Erythroblast (primary cell): ENCODE results near the gene DNAJC30.
"Not testable (repeated sequence)": the region's sequence is repeated elsewhere in the genome, so short reads cannot be mapped to it uniquely, and the experiment has no call there.

Source experiments
- DNase-seq, 2 experiments: peaks; one replicate each; lab custom pipeline; 2025; lab: John Stamatoyannopoulos, UW
- GATA1 ChIP-seq: IDR thresholded peaks from 2 replicates; pipeline ENCODE4 v1.6.1; 2011; ENCODE audit warnings: low read depth, mild to moderate bottlenecking, control low read depth, low read length, moderate library complexity
- POLR2A ChIP-seq: IDR thresholded peaks from 2 replicates; pipeline ENCODE4 v1.6.1; 2011; ENCODE audit warnings: mild to moderate bottlenecking, low read length

Gene DNAJC30

DNA sequence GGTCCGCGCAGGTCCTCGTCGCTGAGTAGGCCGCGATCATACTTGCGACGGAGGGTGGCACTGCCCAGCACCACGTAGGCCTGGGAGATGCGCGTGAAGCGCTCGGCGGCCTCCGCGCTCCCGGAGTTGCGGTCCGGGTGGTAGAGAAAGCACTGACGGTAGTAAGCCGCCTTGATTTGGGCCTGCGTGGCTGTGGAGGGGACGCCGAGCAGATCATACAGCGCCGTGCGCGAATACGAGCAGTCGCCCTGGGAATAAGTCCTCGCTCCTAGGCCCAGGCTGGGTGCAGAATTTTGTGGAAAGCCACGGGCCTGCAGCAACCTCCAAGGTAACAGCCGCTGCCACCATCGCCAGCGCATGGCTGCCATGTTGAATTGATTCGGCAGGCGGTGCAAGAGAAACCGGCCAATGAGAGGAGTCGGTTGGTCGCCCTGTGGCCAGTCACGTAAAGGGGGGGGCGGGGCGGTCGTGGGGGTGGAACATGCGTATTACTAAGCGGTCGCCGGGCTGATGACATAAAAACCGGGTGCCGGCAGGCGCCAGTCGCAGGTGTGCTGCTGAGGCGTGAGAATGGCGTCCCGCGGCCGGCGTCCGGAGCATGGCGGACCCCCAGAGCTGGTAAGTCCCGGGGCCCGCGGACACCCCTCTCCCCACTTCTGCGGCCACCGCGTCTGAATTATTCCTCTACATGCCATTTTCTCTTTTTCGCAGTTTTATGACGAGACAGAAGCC lies at the start of gene DNAJC30, which contains the start of gene BUD23:
Gene DNAJC30, minus strand, starts transcription at position 398 of the 732 bp plus-strand sequence. Its CDS starts 30 bp downstream, at position 368.
Gene BUD23, plus strand, starts transcription at position 542 of the 732 bp plus-strand sequence. Its CDS starts 29 bp downstream, at position 571.
- DNase-seq = peak; percentile 97 to 98
- TF ChIP-seq POLR2A = peak; percentile 71
- no peak for TF ChIP-seq GATA1

DNA sequence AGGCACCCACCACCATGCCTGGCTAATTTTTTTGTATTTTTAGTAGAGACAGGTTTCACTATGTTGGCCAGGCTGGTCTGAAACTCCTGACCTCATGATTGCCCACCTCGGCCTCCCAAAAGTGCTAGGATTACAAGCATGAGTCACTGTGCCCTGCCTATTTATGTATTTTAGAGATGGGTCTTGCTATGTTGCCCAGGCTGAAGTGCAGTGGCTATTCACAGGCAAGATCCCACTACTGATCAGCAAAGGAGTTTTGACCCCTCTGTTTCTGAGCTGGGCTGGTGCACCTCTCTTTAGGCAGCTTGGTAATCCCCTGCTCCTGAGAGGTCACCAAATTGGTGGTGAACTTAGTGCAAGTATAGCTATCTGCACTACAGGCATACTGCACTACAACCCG lies 49.1 kb upstream of the DNAJC30 start:
- TF ChIP-seq POLR2A = no peak
- TF ChIP-seq GATA1 = no peak
- no peak for DNase-seq

DNA sequence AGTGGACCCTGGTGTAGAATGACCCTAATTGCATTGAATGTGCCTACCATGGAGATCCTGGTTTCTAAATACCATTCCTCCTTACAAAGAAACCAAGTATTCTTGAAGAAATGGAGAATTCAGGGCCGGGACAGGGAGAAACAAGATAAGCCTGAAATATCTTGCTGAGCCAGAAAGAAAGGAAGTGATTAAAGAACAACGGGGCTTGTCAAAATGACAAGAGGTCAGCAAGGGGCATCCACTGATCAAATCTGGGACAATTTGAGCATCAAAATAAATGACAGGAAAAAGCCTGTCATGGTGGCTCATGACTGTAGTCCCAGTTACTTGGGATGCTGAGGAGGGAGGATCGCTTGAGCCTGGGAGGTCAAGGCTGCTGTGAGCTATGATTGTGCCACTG lies 47.2 kb upstream of the DNAJC30 start:
- TF ChIP-seq GATA1 (no peak), POLR2A (no peak)
- no peak for DNase-seq

DNA sequence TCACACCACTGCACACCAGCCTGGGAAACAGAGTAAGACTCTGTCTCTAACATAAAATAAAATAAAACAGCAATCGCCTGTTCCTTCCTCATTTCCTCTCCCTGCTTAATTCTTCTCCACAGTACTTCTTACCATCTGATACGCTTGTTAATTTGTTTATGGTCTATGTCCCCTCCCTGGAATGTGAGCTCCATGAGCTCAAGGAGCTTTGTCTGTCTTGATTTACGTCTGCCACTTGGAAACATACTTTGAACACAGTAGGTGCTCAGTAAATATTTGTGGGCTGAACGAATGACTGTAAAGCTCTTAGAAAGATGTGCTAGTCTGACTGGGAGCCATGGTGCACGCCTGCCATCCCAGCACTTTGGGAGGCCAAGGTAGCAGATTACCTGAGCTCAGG lies 45.3 kb upstream of the DNAJC30 start:
- TF ChIP-seq POLR2A (no peak), GATA1 (no peak)
- no peak for DNase-seq

DNA sequence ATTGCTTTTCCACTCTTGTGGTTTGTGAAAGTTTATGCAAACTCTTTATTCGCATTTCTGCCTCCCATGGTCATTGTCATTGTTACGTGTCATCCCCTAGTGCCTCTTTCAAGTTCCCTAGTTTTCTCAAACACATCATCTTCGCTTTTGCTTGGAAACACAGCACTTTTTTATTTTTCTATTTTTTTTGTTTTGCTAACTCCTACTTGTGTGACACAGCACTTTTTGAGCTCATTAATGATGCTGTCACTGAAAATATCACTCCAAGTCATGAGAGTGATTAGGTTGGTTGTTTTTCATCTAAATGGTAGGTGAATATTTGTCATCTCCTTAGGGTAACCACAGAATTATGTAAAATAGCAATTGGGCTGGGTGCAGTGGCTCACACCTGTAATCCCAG lies 44.7 kb upstream of the DNAJC30 start:
- DNase-seq = no peak
- no peak for TF ChIP-seq GATA1
- no peak for TF ChIP-seq POLR2A

DNA sequence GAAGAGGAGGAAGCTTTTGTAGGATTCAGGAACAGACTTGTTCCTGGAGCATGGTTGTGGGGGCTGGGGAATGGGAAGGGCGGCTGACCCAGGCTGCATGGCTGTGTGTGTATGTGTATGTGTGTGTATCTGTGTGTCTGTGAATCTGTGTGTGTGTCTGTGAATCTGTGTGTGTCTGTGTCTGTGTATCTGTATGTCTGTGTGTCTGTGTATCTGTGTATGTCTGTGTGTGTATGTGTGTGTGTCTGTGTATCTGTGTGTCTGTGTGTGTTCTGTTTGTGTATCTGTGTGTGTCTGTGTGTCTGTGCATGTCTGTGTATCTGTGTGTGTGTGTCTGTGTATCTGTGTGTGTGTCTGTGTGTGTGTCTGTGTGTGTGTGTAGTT lies 42.8 kb upstream of the DNAJC30 start:
- TF ChIP-seq GATA1 = no peak
- TF ChIP-seq POLR2A = no peak
- DNase-seq = no peak

DNA sequence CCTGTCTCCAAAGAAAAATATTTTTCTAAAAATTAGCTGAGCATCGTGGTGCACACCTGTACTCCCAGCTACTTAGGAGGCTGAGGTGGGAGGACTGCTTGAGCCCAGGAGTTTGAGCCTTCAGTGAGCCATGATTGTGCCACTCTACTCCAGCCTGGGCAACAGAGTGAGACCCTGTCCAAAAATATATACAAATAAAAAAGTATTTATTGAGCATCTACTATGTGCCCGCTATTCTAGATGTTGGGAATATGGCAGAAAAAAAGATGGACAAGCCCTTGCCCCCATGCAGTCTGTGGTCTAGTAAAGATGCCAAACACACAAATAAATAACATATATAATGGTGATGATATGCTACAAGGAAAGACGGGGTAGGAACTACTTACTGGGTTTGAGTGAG lies 40.6 kb upstream of the DNAJC30 start:
- no peak for DNase-seq
- TF ChIP-seq GATA1 = no peak
- TF ChIP-seq POLR2A = no peak

DNA sequence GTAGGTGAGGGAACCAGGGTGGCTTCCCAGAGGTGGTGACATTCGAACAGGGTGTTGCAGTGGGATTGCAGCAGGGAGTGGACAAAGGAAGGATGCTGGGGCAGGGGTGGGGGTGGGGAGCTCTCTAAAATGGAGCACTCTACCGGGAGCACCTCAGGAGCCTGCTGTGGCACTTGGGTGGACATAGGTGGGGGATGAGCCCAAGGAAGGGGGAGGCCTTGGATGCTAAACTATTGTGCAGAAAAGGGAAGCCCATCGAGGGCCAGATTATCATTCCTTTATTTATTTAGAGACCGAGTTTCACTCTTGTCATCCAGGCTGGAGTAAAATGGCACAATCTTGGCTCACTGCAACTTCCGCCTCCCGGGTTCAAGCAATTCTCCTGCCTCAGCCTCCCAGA lies 39.5 kb upstream of the DNAJC30 start:
- no peak for DNase-seq
- TF ChIP-seq GATA1 = no peak
- no peak for TF ChIP-seq POLR2A

DNA sequence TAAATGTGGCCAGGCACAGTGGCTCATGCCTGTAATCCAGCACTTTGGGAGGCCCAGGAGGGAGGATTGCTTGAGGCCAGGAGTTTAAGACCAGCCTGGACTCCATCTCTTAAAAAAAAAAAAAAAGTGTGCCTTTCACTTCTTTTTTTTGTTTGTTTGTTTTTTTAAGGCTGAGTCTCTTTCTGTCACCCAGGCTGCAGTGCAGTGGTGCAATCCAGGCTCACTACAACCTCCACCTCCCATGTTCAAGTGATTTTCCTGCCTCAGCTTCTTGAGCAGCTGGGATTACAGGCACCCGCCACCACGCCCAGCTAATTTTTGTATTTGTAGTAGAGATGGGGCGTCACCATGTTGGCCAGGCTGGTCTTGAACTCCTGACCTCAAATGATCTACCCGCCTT lies 38.9 kb upstream of the DNAJC30 start:
- not testable (repeated sequence) for DNase-seq

DNA sequence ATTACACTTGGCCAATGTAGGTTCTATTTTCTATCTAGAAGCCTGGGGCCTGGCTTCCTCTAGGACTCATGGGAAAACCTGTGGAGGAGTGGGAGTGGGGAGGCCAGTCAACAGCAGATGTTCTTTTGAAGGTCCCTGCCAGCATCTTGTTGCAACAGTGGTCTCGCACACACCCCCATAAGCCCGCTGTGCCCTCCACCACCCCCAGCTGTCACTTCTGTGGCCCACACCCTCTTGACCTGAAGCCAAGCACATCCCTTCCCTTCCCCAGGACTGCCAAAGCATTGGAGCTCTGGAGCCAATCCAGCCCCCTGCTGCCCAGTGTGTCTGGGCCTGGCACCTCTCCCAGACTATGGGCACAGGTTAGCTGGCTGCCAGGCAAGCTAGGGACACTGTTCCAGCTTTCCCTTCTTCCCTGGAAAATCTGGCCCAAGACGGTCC lies 38.1 kb upstream of the DNAJC30 start:
- no peak for DNase-seq
- TF ChIP-seq POLR2A = no peak
- no peak for TF ChIP-seq GATA1

DNA sequence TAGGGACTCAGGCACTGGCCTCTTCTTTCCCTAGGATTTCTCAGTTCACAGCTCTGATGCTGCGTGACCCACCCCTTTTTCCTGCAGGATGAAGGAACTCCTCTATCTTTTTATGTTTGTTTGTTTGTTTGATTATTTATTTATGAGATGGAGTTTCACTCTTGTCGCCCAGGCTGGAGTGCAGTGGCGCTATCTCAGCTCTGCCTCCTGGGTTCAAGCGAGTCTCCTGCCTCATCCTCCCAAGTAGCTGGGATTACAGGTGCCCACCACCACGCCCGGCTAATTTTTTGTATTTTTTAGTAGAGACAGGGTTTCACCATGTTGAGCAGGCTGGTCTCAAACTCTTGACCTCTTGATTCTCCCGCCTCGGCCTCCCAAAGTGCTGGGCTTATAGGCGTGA lies 37.2 kb upstream of the DNAJC30 start:
- not testable (repeated sequence) for DNase-seq

DNA sequence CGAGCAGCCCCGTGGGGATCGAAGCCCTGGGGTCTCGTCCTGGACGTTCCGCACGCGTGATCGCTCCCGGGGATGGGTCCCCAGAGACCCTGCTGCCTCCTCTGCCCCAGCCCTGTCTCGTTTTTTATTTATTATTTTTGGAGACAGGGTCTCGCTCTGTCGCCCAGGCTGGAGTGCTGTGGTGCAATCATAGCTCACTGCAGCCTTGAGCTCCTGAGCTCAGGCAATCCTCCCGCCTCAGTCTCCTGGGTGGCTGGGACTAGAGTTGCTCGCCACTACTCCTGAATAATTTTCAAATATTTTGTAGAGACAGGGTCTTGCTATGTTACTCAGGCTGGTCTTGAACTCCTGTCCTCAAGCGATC lies 36.5 kb upstream of the DNAJC30 start:
- no peak for TF ChIP-seq POLR2A
- no peak for TF ChIP-seq GATA1

DNA sequence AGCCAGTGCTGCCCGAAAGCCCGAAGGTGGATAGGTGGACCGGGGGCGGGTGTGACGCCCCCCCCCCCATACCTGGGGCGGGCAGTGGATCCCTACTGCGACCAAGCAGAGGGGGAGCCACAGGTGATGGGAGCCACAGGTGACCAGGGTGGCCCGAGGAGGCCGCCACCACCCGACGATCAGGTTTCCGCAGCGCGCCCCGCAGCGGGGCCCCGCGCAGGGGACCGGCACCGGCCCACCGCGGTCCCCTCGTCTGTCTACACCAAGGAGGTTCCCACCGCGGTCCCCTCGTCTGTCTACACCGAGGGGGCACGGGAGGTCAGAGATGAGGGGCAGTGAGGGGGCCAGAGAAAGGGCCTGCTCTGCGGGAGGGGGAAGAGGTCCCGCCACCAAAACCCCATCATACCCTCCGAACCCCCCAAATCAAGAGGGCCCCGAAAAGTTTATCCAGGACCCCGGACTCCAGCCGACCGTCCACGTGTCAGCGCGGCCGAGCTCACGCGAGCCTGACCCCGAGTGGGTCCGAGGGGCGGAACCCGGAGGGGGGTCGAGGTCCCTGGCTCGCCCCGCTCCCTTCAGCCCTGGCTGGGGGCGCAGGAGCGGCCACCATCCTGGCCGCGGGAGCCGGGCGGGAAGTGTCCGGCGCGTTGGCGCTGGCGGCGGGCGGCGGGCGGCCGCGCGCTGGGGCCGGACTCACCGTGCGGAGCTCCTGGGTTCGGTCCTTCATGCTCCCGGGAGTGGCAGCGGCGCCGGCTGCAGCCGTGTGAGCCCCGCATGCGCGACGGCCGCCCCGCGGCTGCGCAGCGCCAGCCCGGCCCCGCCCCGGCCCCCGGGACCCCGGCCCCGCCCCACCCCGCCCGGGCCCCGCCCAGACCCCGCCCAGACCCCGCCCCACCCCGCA lies 35.9 kb upstream of the DNAJC30 start, which contains the start of gene STX1A:
Gene STX1A, minus strand, starts transcription at position 765 of the 901 bp plus-strand sequence. Its CDS starts 38 bp downstream, at position 727.
- peak; percentile 55 to 59 for DNase-seq
- TF ChIP-seq GATA1 (no peak), POLR2A (no peak)

More for the DNA sequence above, 36.5 kb upstream of the DNAJC30 start:
- no peak for DNase-seq

DNA sequence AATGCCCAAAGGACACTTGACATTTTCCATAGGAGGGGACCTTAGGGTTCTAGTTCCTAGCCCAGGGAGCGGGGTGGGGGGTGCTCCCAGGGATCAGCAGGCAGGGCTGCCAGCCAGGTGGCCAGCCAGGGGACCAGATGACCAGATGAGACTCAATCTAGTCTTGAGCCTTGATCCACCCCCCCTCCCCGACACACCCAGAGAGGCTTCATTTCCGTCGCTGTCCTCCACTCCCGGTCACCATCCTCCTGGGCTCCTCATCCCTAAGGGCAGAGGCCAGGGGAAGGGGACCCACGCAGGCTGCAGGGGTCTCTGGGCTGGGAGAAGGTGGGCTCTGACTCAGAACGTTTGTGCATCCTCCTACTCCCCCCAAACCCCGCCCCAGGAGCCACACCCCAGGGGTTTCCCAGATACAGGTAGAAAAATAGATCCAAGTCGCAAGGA lies 35.2 kb upstream of the DNAJC30 start:
- no peak for DNase-seq

More for the DNA sequence above, 35.2 kb upstream of the DNAJC30 start:
- TF ChIP-seq POLR2A = no peak
